OCI-LY7 (cell line): ENCODE results near the gene SCNN1B. TPM values are rescaled to one million over a fixed set of nuclear protein-coding genes. Genes with fewer than 3 reads are reported as not detected.

Source experiments
- BruUV-seq: library from RNA; stranded (reverse); fragments of 400-500 nt; replicated peaks from 2 replicates; lab custom pipeline; 2021; lab: Mats Ljungman, UMichigan
- CTCF ChIA-PET: fragments of 300-600 bp; sonication (Branson Sonifier 250); formaldehyde crosslinking; loops from one replicate; lab custom pipeline; 2022; ENCODE audit warnings: antibody characterized with exemption; ENCODE audit not compliant: unreplicated experiment; lab: Charles Lee
- POLR2A ChIA-PET: fragments of 300-600 bp; sonication (Branson Sonifier 250); formaldehyde crosslinking; loops from one replicate; lab custom pipeline; 2022; ENCODE audit warnings: antibody characterized with exemption; lab: Charles Lee
- DNase-seq: peaks from one replicate; pipeline ENCODE4 v3.0.0-alpha.2; 2015; ENCODE audit warnings: low spot score
- H2AFZ ChIP-seq: fragments of 200-600 bp; sonication (generic), shearing (Covaris generic); 2 replicates; pipeline ENCODE4 v1.6.1; 2014; ENCODE audit warnings: mild to moderate bottlenecking, antibody characterized with exemption, low read length, moderate library complexity
- H3K27ac ChIP-seq: fragments of 200-600 bp; sonication (generic); 2 replicates; pipeline ENCODE4 v1.5.1; 2014; ENCODE audit warnings: mixed run types, low read depth, mild to moderate bottlenecking, moderate library complexity, low read length, inconsistent platforms; ENCODE audit not compliant: poor library complexity, severe bottlenecking
- H3K36me3 ChIP-seq: fragments of 200-600 bp; sonication (generic); 2 replicates; pipeline ENCODE4 v1.6.1; 2014; ENCODE audit warnings: mild to moderate bottlenecking, antibody characterized with exemption, low read length, moderate library complexity, mixed read lengths; ENCODE audit not compliant: insufficient read depth
- H3K4me1 ChIP-seq: fragments of 200-600 bp; sonication (generic); 2 replicates; pipeline ENCODE4 v1.5.1; 2014; ENCODE audit warnings: mild to moderate bottlenecking, low read length; ENCODE audit not compliant: insufficient read depth, poor library complexity, severe bottlenecking
- H3K4me2 ChIP-seq: fragments of 200-600 bp; sonication (generic); 2 replicates; pipeline ENCODE4 v1.6.1; 2014; ENCODE audit warnings: mild to moderate bottlenecking, low read length
- H3K4me3 ChIP-seq: fragments of 200-600 bp; sonication (generic); 2 replicates; pipeline ENCODE4 v1.5.1; 2014; ENCODE audit warnings: mild to moderate bottlenecking, low read depth, low read length; ENCODE audit not compliant: poor library complexity, severe bottlenecking
- H3K79me2 ChIP-seq: fragments of 200-600 bp; sonication (generic); 2 replicates; pipeline ENCODE4 v1.6.1; 2016; ENCODE audit warnings: low read depth, mild to moderate bottlenecking, low read length, moderate library complexity, mixed read lengths; ENCODE audit not compliant: insufficient read depth
- H3K9me2 ChIP-seq: fragments of 200-600 bp; sonication (generic); 2 replicates; pipeline ENCODE4 v1.6.1; 2016; ENCODE audit warnings: mild to moderate bottlenecking, low read length, mixed read lengths; ENCODE audit not compliant: insufficient read depth
- H3K9me3 ChIP-seq: fragments of 200-600 bp; sonication (generic); 2 replicates; pipeline ENCODE4 v1.6.1; 2014; ENCODE audit warnings: mild to moderate bottlenecking, mixed run types, low read length, mixed read lengths
- H4K20me1 ChIP-seq: fragments of 200-600 bp; sonication (generic); 2 replicates; pipeline ENCODE4 v1.6.1; 2014; ENCODE audit warnings: mild to moderate bottlenecking, antibody characterized with exemption, low read length, moderate library complexity, mixed read lengths; ENCODE audit not compliant: insufficient read depth
- CTCF ChIP-seq: fragments of 200-600 bp; sonication (generic); conservative IDR thresholded peaks from 2 replicates; pipeline ENCODE4 v1.5.1; 2014; ENCODE audit warnings: mild to moderate bottlenecking, antibody characterized with exemption, low read length, moderate library complexity, mixed read lengths
- EZH2phosphoT487 ChIP-seq: fragments of 200-600 bp; sonication (generic); IDR thresholded peaks from 2 replicates; pipeline ENCODE4 v1.6.1; 2018; ENCODE audit warnings: low read depth, borderline replicate concordance, mild to moderate bottlenecking, mixed run types, antibody characterized with exemption, low read length, moderate library complexity, mixed read lengths
- intact Hi-C: fragments of 100-400 bp; cut with micrococcal nuclease; formaldehyde crosslinking; loops from one replicate; pipeline ENCODE4 v1.10.0; 2022; ENCODE audit not compliant: unreplicated experiment
- total RNA-seq, 2 experiments: library from RNA; depleted of rRNA in 1 of 2; stranded (reverse); fragments of >200 nt in 1 of 2; shearing (Covaris generic) in 1 of 2; gene quantifications; 2 replicates each; pipeline ENCODE4 v1.2.3, GENCODE V29; 2014 to 2022

The SCNN1B gene
- total RNA-seq, 2 experiments from 2014 or later, result 0.23 TPM; not detected in 1

- POLR2A ChIA-PET, result no interaction called here
- TF ChIP-seq CTCF (no peak), EZH2phosphoT487 (no peak)
- no peak overlapping the region for H3K27ac ChIP-seq
- BruUV-seq, result no TSS peak
- H3K4me2 ChIP-seq, result no peak overlapping the region
- no peak overlapping the region for H2AFZ ChIP-seq
- no peaks in the 10 kb centered on the region for H3K9me3 ChIP-seq
- no peaks in the 10 kb centered on the region for H3K36me3 ChIP-seq
- H3K9me2 ChIP-seq, result no peaks in the 10 kb centered on the region
- intact Hi-C loops, result no loop called here
- CTCF ChIA-PET, result no interaction called here
- no peaks in the 10 kb centered on the region for H4K20me1 ChIP-seq
- no peaks in the 10 kb centered on the region for H3K4me1 ChIP-seq
- no peak overlapping the region for H3K4me3 ChIP-seq
- DNase-seq, result no peak
- no peaks in the 10 kb centered on the region for H3K79me2 ChIP-seq
These were observed 14.1 kb downstream of the SCNN1B start for GRCh38 chr16:23316232-23316631.

- Histone ChIP-seq H3K27ac (no peak overlapping the region), H4K20me1 (no peaks in the 10 kb centered on the region), H2AFZ (no peak overlapping the region), H3K4me3 (no peak overlapping the region), H3K4me1 (no peaks in the 10 kb centered on the region), H3K79me2 (no peaks in the 10 kb centered on the region), H3K9me3 (no peaks in the 10 kb centered on the region), H3K9me2 (no peaks in the 10 kb centered on the region), H3K4me2 (no peak overlapping the region), H3K36me3 (no peaks in the 10 kb centered on the region)
- CTCF ChIA-PET, result no interaction called here
- DNase-seq, result no peak
- intact Hi-C loops, result no loop called here
- no peak for TF ChIP-seq CTCF
- no peak for TF ChIP-seq EZH2phosphoT487
- no TSS peak for BruUV-seq
- POLR2A ChIA-PET, result no interaction called here
These were observed 14.6 kb downstream of the SCNN1B start for GRCh38 chr16:23316634-23317265.

GRCh38 chr16:23317266-23317661 lies 15.2 kb downstream of the SCNN1B start:
- H3K4me3 ChIP-seq, result no peak overlapping the region
- H3K36me3 ChIP-seq, result no peaks in the 10 kb centered on the region
- intact Hi-C loops, result no loop called here
- DNase-seq, result no peak
- no peaks in the 10 kb centered on the region for H3K4me1 ChIP-seq
- no peak overlapping the region for H3K27ac ChIP-seq
- H3K9me3 ChIP-seq, result no peaks in the 10 kb centered on the region
- no peak overlapping the region for H3K4me2 ChIP-seq
- no peaks in the 10 kb centered on the region for H4K20me1 ChIP-seq
- no peaks in the 10 kb centered on the region for H3K79me2 ChIP-seq
- no peaks in the 10 kb centered on the region for H3K9me2 ChIP-seq
- ChIA-PET CTCF (no interaction called here), POLR2A (no interaction called here)
- BruUV-seq, result no TSS peak
- TF ChIP-seq EZH2phosphoT487 (no peak), CTCF (no peak)
- no peak overlapping the region for H2AFZ ChIP-seq
